LHCN-M2 (cell line): ENCODE data around the gene PRAC1. TPM values are rescaled to one million over a fixed set of nuclear protein-coding genes. Genes with fewer than 3 reads are reported as not detected.
A peak's percentile ranks its signal among the peaks of the same experiment; 100 is the strongest.

Experiments
- DNase-seq: peaks from one replicate; pipeline ENCODE4 v3.0.0-alpha.2; 2012; ENCODE audit warnings: low read depth
- total RNA-seq: library from RNA; depleted of rRNA; stranded (reverse); fragments of >200 nt; gene quantifications from 2 replicates; pipeline ENCODE4 v1.2.3, GENCODE V29; 2014; rRNA removed

The PRAC1 gene
- total RNA-seq, 1 experiment from 2014 or later: not detected

DNA sequence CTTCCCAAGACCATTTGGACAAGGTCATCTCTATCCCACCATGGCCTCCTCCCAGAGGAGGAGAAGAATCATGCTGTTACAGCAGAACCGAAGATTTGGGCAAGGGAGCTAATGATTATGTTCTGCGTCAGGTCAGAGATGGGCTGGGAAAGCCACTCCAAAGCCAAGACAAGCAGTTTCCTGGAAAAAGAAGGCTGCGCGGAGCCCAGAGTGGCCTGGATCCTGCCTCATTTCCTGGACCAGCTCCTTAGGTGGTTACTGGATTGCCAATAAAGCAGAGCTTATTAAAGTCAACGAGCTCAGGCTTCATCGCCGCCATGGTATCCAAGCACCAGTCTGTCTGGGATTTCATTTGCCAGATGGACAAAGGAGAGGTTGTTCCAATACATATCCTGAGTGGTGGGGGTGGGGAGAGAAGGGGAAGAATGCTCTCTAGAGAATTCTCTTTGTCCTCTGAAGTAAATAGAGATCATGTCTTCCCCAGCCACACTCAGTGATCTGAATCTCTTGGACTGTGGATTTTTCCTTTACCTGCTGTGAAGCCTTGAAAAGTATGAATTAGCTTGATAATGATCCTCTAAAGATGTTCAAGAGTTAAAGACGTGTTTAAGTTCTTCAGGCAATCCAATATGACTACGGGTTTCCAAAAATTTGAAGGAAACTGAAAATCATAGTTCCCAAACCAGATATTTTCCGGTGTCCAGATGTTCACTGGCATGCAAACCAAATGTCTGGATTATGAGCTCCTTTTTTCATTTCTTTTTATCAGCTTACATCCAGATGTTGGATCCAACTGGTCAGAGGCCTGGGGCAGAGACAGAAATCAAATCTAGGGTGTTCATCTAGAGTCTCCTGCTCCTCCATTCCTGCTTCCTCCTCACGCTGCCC, 17.7 kb downstream of the PRAC1 start:
- DNase-seq: no peak

DNA sequence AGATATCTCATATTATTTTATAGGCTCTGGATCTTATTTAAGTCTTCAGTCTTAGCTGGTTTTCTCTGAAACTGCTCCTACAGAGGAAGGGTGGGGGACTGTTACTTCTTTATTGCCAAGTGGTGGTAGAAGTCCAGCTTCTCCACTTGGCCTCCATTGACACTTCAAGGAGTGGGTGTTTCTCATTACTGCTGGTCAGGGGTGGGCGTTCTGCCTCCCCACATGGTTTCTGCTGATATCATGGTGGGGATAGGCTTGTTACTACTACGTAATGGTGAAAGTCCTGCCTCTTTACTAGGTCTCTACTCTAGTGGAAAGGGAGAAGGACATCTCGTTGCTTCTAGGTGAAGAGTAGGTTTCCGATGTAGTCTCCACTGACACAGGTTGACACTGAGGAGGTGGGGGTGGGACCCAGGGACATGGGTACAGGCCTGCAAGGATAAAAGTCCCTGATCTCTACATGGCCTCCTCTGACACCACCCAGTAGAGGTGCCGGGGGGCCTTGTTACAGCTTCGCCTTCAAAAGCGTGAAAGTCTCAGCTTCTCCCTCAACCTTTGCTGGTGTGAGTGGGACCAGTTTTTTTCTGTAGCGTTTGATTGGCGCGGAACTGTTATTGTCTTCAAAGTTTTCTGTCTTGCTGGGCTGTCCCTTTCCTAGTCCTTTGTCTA, 20.3 kb downstream of the PRAC1 start:
- DNase-seq: no peak

DNA sequence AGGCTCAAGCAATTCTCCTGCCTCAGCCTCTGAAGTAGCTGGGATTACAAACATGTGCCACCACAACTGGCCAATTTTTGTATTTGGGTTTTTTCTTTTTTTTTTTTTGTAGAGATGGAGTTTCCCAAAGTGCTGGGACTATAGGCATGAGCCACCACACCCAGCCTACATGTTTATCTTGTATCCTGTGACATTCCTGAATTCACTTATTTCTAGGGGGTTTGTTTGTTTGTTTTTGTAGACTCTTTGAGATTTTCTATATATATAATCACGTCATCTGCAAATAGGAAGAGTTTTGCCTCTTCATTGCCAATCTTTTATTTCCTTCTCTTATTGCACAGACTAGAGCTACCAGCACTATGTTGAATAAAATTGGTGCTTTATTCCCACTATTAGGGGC, 29.1 kb downstream of the PRAC1 start:
- no peak for DNase-seq

DNA sequence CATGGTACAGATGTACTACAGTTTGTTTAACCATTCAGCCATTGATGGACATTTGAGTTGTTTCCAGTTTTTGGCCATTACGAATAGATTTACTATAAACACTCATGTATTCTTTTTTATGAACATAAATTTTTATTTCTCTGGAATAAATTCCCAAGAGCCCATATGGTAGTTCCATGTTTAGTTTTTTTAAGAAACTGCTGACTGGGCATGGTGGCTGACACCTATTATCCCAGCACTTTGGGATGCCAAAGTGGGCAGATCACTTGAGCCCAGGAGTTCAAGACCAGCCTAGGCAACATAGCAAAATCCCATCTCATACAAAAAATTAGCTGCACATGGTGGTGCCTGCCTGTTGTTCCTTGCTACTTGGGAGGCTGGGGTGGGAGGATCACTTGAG, 30.3 kb downstream of the PRAC1 start:
- DNase-seq: no peak

DNA sequence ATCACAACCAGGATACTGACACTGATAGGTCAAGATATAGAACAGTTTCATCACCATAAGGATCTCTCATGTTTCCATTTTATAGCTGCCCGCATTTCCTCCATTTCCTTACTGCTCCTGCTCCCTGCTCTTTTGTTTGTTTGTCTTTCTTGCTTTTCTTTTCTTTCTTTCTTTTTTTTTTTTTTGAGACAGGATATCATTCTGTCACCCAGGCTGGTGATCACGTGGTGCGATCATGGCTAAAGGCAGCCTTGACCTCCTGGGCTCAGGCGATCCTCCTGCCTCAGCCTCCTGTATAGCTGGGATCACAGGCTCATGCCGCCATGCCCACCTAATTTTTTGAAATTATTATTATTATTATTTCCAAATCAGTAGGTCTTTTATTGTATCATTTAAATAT, 31.7 kb downstream of the PRAC1 start:
- DNase-seq: no peak

DNA sequence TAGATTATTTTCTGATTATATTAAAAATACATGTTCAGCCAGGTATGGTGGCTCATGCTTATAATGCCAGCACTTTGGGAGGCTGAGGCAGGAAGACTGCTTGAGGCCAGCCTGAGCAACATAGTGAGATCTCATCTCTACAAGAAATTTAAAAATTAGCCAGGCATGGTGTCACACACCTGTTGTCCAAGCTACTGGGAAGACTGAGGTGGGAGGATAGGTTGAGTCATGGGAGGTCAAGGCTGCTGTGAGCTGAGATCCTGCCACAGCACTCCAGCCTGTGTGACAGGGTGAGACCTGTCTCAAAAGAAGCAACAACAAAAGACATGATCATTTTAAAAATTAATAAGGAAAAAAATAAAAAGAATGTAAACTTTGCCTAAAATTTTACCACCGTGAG, 40.7 kb downstream of the PRAC1 start:
- DNase-seq: no peak

DNA sequence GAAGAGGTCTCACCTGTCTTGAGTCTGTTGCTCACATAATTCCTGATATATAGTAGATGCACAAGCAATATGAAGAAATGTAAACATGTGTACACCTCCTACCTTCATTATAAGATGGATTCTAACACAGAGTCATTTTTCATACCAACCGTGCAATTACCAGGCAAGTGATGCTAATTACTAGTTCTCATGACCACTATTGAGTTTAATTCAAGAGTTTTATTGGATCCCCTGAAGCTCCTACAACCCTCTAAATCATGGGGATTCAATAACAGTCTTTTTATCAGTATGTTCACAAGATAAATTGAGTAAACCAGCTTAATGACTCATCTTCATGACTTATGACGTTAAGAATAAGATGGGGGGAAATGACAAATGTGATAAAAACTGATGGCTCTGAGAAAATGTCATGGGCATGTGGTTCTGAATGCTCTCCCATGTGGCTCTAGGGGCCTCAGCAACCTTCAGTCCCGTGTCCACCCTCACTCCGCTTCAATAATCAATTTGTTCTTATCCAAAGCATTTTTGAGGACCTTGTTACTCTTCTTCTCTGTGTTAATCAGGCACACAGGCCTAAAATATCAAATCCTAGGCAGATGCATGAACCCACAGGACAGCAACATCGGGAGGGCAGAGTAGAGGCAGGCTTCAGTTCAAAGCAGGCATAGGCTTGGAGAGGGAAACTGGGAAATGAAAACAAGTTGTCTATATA, 42.8 kb downstream of the PRAC1 start:
- no peak for DNase-seq

DNA sequence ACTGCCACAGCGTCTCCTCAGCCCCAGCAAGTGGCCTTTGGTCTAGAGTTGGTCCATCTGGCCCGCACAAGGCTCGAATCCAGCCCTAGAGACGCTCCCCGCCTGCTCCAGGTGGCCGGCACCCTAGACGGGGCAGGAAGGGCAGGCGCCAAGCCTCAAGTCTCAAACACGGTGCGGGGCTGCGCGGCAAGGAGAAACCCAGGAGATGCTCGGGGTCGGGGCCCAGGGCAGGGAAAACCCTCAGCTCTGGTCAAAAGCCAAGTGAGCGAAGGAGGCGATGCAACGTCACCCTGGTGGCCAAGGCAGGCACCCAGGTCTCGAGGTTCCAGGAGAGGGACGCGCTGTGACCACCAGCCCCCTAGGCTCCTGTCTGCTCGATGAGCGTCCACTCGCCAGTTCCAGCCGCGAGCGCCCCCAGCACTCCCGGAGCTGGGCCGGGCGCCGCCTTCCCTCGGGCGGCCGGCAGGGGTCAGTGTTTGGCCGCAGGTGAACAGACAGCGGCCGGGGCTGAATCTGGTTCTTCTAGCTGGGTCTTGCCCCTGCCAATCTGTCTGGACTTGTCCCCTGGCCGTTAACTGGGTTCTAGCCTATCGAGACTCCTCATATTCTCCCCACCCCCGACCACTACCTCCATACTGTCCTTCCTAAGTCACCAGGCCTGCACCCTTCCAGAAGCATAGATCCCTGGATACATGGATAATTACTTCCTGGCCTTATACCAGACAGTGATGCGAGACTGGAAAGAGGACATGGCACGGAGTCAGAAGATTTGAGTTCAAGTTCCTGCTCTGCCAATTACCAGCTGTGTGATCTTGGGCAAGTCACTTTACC, 44.0 kb downstream of the PRAC1 start:
- DNase-seq: peak; percentile 60

DNA sequence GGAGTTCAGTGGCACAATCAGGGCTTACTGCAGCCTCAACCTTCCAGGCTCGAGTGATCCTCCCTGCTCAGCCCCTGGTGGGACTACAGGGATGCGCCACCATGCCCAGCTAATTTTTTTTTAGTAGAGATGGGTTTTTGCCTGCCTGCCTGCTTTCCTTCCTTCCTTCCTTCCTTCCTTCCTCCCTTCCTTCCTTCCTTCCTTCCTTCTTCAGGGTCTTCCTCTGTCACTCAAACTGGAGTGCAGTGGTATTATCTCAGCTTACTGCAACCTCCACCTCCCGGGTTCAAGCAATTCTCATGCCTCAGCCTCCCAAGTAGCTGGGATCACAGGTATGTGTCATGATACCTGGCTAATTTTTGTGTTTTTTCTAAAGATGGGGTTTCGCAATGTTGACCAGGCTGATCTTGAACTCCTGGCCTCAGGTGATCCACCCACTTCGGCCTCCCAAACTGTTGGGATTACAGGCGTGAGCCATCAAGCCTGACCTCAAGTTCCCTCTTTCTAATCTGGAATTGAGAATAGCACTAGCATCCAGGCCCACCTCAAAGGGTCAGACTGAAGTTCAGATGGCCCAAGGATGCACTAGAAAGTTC, 45.3 kb downstream of the PRAC1 start:
- no peak for DNase-seq

DNA sequence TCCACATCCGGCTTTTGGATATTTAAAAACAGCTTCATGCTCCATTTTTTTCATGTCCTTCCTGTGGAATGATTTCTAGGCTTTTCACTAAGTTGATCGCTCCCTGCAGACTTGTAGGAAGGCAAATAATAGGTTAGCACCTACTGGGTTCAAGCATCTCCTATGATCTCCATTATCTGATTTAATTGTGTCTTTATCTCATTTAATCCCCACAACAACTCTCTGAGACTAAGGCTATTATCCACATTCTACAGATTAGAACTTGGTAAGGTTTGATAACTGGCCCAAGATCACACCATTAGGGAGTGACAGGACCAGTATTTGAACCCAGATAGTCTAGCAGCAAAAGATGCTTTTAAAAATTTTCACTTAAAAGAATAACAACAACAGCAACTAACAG, 50.0 kb downstream of the PRAC1 start:
- DNase-seq: no peak

Other genes starting within 250 kb of the PRAC1 start
- gene HOXB1, start 191.5 kb downstream of the PRAC1 start, total RNA-seq: not detected in 2 replicates
- 59.3 and 65.3 TPM in 2 replicates for gene HOXB2, start 177.4 kb downstream of the PRAC1 start, total RNA-seq
- gene HOXB4, start 144.2 kb downstream of the PRAC1 start, total RNA-seq: 5.2 and 5.5 TPM in 2 replicates
- 9.0 and 12.1 TPM in 2 replicates for gene HOXB3, start 132.3 kb downstream of the PRAC1 start, total RNA-seq
- gene HOXB5, start 128.7 kb downstream of the PRAC1 start, total RNA-seq: 0.90 and 1.8 TPM in 2 replicates
- 21.5 and 24.9 TPM in 2 replicates for gene HOXB6, start 117.5 kb downstream of the PRAC1 start, total RNA-seq
- gene HOXB7, start 111.5 kb downstream of the PRAC1 start, total RNA-seq: 26.9 and 37.3 TPM in 2 replicates
- gene HOXB8, start 107.2 kb downstream of the PRAC1 start, total RNA-seq: 22.9 and 23.5 TPM in 2 replicates
- gene HOXB9, start 96.2 kb downstream of the PRAC1 start, total RNA-seq: 3.6 and 5.1 TPM in 2 replicates
- not detected in 2 replicates for gene PRAC2, start 667 bp upstream of the PRAC1 start, total RNA-seq
- gene HOXB13, start 6.2 kb upstream of the PRAC1 start, total RNA-seq: 0.77 and 0.80 TPM in 2 replicates
- gene TTLL6, start 94.7 kb upstream of the PRAC1 start, total RNA-seq: not detected in 2 replicates
- 43.7 and 61.7 TPM in 2 replicates for gene CALCOCO2, start 108.5 kb upstream of the PRAC1 start, total RNA-seq
- gene ATP5MC1, start 170.3 kb upstream of the PRAC1 start, total RNA-seq: 193 and 197 TPM in 2 replicates
- 108 and 111 TPM in 2 replicates for gene UBE2Z, start 185.9 kb upstream of the PRAC1 start, total RNA-seq
- 135 and 146 TPM in 2 replicates for gene SNF8, start 222.3 kb upstream of the PRAC1 start, total RNA-seq
- not detected in 2 replicates for gene GIP, start 246.1 kb upstream of the PRAC1 start, total RNA-seq